GM12892 (cell line): ENCODE data around the gene RSU1.

Experiments
- POLR2A ChIP-seq: IDR thresholded peaks from 2 replicates; pipeline ENCODE4 v1.6.1; 2011; ENCODE audit warnings: low read depth, low read length, control low read depth
- POLR2AphosphoS5 ChIP-seq: IDR thresholded peaks from 2 replicates; pipeline ENCODE4 v1.6.1; 2011; ENCODE audit warnings: low read depth, low read length, control low read depth

DNA sequence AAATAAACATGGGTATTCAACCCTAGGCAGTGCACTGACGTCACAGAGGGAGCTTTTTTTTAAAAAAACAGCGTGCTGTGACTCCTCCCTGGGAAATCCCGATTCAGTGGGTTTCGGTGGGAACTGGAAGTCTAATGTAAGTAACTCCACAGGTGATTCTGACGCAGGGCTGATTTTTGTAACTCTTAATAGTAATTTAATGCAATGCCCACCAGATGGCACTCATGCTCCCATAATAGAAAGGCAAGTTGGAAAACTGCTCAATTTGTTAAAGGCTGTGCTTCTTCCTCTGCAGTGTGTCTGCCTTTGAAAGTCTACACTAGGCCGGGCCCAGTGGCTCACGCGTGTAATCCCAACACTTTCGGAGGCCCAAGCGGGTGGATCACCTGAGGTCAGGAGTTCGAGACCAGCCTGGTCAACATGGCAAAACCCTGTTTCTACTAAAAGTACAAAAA is 10.9 kb upstream of the RSU1 start:
- TF ChIP-seq POLR2A (no peak), POLR2AphosphoS5 (no peak)
